Stimulated activated CD4-positive, alpha-beta T cell treated with anti-CD3 and anti-CD28 coated beads, Interleukin-1b, Interleukin-23, amount 100 ng/mL, for 1 hour (primary cell): ENCODE data around the gene DUSP16.
A peak's percentile ranks its signal among the peaks of the same experiment; 100 is the strongest.
"Not testable (repeated sequence)": the region's sequence is repeated elsewhere in the genome, so short reads cannot be mapped to it uniquely, and the experiment has no call there.

Experiments
- DNase-seq, 2 donors: peaks; one replicate each; pipeline ENCODE4 v3.0.0-alpha.2; 2020; ENCODE audit warnings: low read depth in 2 of 2

Gene DUSP16

GRCh38 chr12:12585115-12585863 lies 22.6 kb upstream of the DUSP16 start:
- DNase-seq: no peak

GRCh38 chr12:12583510-12584178 lies 21.0 kb upstream of the DUSP16 start:
- DNase-seq: no peak

- DNase-seq: no peak
These were observed 20.2 kb upstream of the DUSP16 start for GRCh38 chr12:12582895-12583303.

- DNase-seq: no peak
These were observed 19.7 kb upstream of the DUSP16 start for GRCh38 chr12:12582193-12582881.

GRCh38 chr12:12580716-12581115 lies 18.1 kb upstream of the DUSP16 start:
- DNase-seq: not testable (repeated sequence)

GRCh38 chr12:12577786-12578185 lies 15.1 kb upstream of the DUSP16 start:
- DNase-seq: no peak

- no peak for DNase-seq
These were observed 10.0 kb upstream of the DUSP16 start for GRCh38 chr12:12572659-12573058.

GRCh38 chr12:12565971-12566370 lies 3.3 kb upstream of the DUSP16 start:
- DNase-seq: not testable (repeated sequence)

GRCh38 chr12:12564911-12565310 lies 2.2 kb upstream of the DUSP16 start:
- DNase-seq: no peak

GRCh38 chr12:12563290-12563928 lies 746 bp upstream of the DUSP16 start:
- DNase-seq: no peak

- no peak for DNase-seq
These were observed 613 bp downstream of the DUSP16 start for GRCh38 chr12:12562016-12562483.

GRCh38 chr12:12561371-12562015 lies 1.2 kb downstream of the DUSP16 start:
- peak in 1 of 2 donors; percentile 11 for DNase-seq

GRCh38 chr12:12560587-12561370 lies 1.9 kb downstream of the DUSP16 start:
- no peak for DNase-seq

GRCh38 chr12:12559719-12560296 lies 2.9 kb downstream of the DUSP16 start:
- DNase-seq: no peak

GRCh38 chr12:12558291-12558690 lies 4.4 kb downstream of the DUSP16 start:
- DNase-seq: no peak

GRCh38 chr12:12557733-12558132 lies 4.9 kb downstream of the DUSP16 start:
- no peak for DNase-seq

GRCh38 chr12:12555656-12556055 lies 7.0 kb downstream of the DUSP16 start:
- DNase-seq: no peak

GRCh38 chr12:12553208-12553785 lies 9.4 kb downstream of the DUSP16 start:
- no peak for DNase-seq

GRCh38 chr12:12551115-12551514 lies 11.5 kb downstream of the DUSP16 start:
- no peak for DNase-seq

- DNase-seq: no peak
These were observed 12.4 kb downstream of the DUSP16 start for GRCh38 chr12:12550277-12550676.
